Hematopoietic multipotent progenitor cell treated with erythropoietin and hydrocortisone succinate and interleukin-3 and kit ligand, for 8 days (in vitro differentiated cells): ENCODE data around the gene CARHSP1.
"Not testable (repeated sequence)": the region's sequence is repeated elsewhere in the genome, so short reads cannot be mapped to it uniquely, and the experiment has no call there.

Experiments
- DNase-seq: peaks from one replicate; pipeline ENCODE4 v3.0.0-alpha.2; 2015

Gene CARHSP1

DNA sequence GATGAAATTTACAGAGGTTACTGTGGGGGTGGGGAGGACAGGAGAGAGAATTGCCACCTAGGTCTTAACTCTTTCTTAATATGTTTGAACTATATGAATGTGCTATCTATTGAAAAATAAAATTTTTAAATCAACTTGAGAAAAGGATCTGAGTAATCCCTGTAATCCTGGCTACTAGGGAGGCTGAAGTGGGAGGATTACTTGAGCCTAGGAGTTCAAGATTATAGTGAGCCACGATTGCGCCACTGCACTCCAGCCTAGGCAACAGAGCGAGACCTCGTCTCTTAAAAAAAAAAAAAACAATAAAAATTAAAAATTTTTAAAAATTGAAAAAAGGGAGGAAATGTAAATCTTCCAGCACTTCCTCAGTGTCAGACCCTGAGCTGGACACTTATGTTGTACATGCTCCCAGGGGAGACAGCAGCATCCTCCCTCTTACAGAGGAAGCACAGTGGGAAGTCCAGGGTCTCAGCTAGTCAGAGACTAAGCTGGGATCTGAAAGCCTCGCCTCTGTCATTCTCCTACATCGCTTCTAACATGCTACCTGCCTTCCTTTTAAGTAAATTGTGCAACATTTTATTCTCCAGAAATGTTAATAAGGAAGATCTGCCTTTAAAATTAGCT lies 49.3 kb downstream of the CARHSP1 start:
- DNase-seq = no peak

DNA sequence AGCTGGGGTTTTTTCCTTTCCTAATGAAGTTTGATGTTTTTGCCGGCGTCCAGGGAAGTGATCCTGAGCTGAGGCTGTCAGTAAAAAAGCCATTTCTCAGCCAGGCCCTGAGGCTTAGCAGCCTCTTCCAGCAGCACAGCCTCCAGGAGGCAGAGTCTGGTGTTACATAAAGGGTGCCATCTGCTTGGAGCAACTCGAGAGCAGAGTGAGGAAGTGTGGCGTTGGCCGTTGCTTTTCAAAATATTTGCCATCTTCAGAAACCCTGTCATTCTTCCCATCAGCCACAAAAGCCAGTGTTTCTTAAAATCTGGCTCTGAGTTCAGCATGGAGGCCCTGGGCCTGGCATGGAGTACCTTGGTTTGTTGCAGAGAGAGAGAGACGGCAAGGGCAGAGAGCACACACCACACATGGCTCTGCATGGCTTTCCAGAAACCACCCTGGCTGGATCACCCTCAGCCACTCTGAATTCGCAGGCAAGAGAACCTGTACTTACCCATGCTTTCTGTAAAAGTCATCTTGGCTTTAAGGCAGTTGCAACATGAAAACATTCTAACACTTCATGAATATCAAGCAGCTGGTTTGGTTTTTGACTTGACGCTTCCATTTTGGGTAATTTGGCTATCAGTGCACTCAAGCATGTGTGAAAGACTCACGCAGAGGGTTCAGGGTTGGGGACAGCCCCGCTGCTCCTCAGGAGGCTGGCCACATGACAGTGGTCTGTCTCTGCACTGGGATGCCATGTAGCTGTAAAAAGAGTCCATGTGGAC lies 50.1 kb downstream of the CARHSP1 start:
- DNase-seq = no peak

DNA sequence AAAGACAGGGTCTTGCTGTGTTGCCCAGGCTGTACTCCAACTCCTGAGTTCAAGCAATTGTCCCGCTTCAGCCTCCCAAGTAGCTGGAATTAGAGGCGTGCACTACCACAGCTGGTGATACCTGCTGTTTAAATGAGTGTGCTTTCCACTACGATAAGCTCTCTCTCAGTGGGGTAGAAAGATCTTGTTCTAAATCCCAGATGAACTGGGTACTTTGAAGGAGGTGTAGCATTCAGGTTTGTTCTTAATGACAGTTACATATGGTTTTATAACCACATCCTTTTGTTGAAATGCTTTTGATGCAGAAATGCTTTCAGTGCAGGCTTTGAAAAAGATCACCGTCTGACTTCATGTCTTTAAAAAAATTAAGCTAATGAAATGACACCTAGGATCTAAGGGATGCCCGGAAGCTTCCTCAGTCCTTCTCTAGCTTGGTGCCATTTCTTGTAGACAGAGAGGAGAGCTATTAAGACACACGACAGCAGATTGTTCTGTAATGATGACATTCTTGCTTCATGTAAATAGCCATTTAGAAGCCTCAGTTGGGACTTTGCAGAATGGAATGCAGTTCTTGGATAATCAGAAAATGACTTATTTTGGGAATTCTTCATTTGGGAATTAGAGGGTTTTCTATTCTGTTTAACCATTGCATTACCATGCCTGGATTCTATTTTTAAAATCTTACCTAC lies 51.7 kb downstream of the CARHSP1 start:
- DNase-seq = no peak

DNA sequence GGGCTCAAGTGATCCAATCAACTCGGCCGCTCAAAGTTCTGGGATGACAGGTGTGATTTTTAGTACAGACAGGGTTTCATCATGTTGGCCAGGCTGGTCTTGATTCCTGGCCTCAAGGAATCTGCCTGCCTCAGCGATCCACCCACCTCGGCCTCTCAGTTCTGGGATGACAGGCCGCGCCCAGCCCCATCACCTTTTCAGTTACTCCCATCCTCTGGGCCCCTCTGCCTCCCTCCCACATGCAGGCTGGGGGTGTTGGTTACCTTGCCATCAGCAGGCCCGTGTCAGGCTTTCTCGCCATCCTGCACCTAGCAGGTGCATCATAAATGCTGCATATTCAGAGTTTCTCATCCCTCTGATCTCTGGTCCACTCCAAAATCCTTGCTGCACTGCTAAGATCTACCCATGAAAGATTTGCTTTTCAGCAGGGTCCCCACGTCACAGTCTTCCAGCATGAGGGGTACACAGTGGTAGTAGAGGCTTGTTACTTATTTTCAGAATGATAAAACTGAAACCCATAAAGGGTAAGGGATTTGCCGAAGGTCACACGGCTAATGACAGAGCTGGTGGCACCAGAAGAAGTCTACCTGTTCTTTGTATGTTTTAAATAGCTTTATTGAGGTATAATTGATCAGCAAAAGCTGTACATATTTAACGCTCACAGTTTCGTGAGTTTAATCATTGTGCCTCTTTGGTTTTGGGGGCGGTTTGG lies 54.6 kb downstream of the CARHSP1 start:
- DNase-seq = no peak

DNA sequence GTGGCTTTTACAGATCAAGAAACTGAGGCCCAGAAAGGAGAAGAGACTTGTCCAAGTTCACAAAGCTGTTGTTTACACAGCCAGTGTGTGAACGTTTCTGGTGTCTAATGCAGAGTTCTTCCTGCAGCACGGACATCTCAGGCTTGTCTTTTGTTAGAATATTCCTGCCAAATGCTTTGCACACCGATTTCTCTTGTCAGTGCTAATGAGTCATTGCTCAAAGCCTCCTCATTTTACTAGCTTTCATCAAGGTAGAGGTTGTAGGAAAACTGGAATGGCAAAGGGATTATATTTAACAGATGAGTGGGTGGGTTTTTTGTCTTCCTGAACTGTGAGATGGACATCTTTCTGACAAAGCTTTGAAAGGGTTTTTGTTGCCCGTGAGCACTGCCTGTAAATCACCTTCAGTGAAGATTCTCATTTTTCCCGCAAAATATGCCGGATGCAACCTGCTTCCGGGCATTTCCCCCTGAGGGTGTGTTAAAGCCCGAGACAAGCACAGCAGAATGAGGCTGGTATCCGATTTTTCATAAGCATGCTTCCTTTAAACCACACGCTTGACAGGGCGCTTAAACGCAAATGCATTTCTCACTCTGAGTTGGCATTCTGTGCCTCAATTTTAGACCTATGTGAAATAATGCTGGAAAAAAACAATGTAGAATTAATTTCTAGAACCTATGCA lies 56.5 kb downstream of the CARHSP1 start:
- DNase-seq = no peak

DNA sequence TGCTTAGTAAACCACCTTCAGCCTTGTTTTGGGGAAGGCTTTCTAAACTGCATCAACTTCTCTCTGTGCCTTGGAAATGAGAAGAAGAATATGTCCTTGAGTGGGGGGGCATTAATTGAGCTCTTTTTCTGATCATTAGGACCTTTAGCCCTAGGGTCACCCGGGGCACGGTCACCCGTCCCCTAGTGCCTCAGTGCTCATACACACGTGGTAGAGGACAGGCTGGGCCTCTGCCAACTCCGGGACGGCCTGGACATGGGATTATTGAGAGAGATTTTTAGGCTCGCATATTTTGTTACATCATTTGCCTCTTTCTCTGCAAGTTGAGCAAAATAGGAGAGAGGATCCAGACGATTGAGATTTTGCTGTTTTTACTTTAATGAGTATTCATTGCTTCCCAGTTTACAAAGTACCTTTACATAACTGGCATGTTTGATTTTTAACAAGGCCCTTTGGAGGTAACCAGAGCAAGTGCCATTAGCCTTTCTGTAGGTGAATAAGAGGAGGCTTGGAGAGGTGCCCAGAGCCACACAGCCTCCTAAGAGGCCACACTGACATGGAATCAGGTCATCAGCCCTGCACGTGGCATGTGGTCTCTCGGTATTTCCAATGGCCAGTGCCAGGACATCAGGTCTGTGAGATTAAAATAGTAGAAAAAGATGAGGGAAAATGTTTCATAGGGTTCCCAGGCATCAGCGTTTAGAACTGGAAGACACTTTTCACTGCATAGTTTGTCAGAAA lies 60.0 kb downstream of the CARHSP1 start:
- no peak for DNase-seq

DNA sequence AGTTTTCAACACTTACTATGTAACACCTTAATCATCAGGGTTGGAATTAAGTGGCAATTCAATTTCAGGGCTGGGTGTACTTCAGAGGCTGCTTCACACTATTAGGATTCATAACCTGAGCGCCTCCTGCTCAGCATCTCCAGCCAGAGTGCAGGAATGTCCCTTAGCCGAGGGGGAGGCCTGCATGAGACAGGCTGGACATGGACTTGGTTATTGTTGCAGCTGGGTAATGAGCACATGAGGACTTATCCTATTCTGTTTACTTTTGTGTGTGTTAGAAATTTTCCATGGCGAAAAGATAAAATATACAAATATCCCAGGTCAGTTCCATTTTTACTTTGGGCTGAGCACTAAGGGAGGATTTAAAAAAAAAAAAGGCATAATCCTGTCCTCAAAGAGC lies 60.8 kb downstream of the CARHSP1 start:
- DNase-seq = no peak

DNA sequence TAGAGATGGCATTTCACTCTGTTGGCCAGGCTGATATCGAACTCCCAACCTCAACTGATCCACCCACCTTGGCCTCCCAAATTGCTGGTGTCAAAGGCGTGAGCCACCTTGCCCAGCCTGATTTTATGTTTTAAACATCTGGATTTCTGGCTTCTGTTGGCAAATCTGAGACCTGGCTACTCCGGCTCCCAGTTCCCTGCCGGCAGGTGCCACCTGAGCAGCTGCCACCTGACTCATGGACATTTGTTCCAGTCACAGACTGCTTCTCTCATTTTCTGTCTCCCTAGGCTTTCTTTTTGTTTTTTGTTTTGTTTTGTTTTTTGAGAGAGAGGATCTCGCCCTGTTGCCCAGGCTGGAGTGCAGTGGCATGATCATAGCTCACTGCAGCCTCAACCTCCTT lies 61.6 kb downstream of the CARHSP1 start:
- DNase-seq = no peak

DNA sequence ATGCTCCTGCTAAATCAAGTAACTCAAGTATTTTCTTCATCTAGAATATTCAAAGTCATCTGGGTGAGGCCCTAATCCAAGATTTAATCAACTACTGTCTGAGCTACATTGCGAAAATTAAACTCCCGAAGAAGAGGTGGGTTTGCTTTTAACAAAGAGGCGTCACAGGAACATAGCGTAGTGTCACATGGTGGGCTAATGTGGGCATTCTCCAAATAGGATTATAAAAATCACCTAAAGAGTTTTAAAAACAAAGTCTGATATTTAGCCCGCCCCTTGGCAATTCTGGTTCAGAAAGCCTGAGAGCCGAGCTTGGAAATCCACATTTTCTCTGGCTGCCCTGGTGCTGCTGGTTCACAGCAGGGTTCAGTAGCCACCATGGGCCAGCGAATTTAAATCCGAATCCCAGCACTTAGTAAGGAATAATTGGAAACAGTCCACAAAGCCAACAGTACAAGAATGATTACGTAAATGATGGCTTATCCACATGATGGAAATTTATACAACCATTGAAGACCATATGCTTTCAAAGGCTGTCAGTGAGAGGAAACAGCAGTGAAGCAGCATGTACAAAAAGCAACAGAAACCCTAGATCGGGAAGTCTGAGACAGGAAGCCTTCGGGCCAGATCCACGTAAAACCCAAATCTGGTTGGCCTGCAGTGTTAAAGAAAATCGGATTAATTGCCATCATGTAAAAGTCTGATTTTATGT lies 62.4 kb downstream of the CARHSP1 start:
- DNase-seq = no peak

DNA sequence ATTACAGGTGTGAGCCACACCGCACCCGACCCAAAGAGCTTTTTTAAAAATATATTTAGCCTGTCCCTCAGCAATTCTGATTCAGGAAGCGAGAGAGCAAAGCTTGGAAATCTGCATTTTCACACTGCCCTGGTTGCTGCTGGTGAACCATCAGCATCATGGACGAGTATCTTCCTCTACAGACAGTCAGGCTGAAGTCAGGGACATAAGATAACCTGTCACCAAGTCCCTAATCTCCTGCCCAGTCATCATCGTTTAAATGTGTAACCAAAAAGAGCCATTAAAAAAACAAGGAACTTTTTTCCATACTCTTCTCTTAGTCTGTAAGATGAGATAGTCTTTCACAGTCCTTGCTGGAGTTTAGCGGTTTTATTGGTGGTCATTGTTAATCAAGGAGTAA lies 64.5 kb downstream of the CARHSP1 start:
- DNase-seq = peak; percentile 16

DNA sequence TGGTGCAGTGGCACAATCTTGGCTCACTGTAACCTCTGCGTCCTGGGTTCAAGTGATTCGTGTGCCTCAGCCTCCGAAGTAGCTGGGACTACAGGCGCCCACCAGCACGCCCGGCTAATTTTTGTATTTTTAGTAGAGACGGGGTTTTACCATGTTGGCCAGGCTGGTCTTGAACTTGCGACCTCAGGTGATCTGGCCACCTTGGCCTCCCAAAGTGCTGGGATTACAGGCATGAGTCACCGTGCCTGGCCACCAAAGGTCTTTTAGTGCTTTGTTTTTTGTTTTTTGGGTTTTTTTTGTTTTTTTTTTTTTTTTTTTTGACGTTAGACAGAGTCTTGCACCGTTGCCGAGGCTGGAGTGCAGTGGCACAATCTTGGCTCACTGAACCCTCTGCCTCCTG lies 65.1 kb downstream of the CARHSP1 start:
- not testable (repeated sequence) for DNase-seq
